ENCODE measurements around the gene APOD. TPM values are rescaled to one million over a fixed set of nuclear protein-coding genes. Genes with fewer than 3 reads are reported as not detected.
"Not testable (repeated sequence)": the region's sequence is repeated elsewhere in the genome, so short reads cannot be mapped to it uniquely, and the experiment has no call there.

The APOD gene
- total RNA-seq, 1 donor from 2014 or later, result 1.3 TPM

DNA sequence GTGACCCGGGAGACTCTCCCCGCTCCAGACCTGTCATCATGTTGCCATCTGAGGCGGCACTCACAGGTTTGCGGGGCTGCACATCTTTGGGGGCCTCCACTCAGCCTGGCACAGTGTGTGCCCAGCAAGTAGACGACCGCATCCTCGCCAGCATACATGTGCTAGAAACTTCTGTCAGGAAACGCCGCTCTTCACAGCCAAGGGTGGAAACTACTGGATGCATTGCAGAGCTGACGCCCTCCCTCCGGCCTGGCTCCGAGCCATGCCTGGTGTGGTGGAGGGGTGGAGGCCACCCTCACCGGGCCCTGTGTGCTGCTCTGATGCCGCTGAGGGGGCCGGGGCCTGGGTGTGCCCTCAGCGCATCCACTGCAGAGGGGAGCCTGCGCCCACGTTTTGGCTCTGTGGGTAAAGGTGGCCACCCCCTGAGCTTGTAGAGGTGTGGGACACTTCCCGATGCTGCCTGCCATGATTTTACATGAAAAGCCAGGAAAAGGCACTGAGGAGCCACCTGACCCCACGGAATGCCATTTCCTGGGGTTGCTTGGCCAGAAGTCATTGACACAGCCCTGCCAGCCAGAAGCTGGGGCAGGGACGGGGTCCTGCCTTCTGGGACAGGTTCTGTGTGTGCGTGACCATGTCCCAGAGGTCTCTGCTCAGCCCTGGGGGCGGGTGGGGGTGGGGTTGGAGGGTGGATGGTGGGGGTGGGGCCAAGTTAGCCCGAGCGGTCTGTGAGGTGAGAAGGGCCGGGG is 39.7 kb upstream of the APOD start:
- H3K4me3 Mint-ChIP-seq (ENCODE audit: low read depth); H3K9me3 Mint-ChIP-seq; H3K36me3 Mint-ChIP-seq (ENCODE audit: low read depth); H3K27me3 Mint-ChIP-seq (ENCODE audit: low read depth); intact Hi-C loops (cut with micrococcal nuclease); DNase-seq (ENCODE audit: low spot score): not testable (repeated sequence)
- Mint-ChIP-seq H3K4me1 (ENCODE audit: low read depth) (peaks cover 23% of the 10 kb centered on the region), H3K27ac (peak overlapping the region; percentile 26)

DNA sequence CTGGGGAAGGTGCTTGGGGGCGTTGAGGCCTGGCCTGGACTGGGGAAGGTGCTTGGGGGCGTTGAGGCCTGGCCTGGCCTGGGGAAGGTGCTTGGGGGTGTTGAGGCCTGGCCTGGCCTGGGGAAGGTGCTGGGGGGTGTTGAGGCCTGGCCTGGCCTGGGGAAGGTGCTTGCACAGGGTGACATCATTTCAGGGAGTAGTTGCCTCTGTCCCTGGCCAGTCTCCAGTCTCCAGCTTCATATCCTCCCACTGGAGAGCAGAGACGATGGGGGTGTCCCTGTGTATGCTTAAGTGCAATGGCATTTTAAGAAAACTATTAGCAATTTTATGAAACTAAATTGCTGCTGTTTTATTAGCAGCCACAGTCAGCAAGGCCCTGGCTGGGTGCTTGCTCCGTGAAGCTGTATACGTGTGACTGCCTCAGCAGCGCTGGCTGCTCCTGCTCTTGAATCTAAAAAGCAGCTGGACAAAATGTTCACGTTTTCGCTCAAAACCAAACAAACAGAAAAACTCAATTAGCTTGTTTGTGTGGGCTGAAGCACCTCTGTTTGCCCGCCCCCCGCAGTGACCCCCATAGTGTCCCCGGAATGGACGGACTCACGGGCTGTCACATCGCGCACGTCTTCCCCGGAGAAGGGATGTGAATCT is 38.9 kb upstream of the APOD start:
- H3K36me3 Mint-ChIP-seq (ENCODE audit: low read depth); H3K4me3 Mint-ChIP-seq (ENCODE audit: low read depth); intact Hi-C loops (cut with micrococcal nuclease); H3K9me3 Mint-ChIP-seq; H3K27me3 Mint-ChIP-seq (ENCODE audit: low read depth); DNase-seq (ENCODE audit: low spot score): not testable (repeated sequence)
- Mint-ChIP-seq H3K27ac (peak overlapping the region; percentile 49), H3K4me1 (ENCODE audit: low read depth) (peaks cover 21% of the 10 kb centered on the region)

DNA sequence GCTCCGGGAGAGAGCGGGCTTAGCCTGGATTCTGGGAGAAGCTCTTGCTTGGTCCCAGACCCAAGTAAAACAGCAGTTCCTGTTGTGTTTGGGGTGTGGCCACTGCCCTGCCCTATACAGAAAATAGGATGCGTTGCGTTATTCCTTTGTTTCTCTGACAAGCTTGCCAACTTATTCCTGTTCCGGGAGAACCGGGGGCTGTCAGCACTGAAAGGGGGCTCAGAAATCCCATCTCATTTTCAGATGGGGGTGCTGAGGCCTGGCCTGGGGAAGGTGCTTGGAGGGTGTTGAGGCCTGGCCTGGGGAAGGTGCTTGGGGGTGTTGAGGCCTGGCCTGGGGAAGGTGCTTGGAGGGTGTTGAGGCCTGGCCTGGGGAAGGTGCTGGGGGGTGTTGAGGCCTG is 38.3 kb upstream of the APOD start:
- H3K4me3 Mint-ChIP-seq (ENCODE audit: low read depth), result peak overlapping the region; percentile 35
- H3K27ac Mint-ChIP-seq, result peak overlapping the region; percentile 80
- H3K27me3 Mint-ChIP-seq (ENCODE audit: low read depth); DNase-seq (ENCODE audit: low spot score); intact Hi-C loops (cut with micrococcal nuclease); H3K9me3 Mint-ChIP-seq; H3K36me3 Mint-ChIP-seq (ENCODE audit: low read depth): not testable (repeated sequence)
- H3K4me1 Mint-ChIP-seq (ENCODE audit: low read depth), result peaks cover 16% of the 10 kb centered on the region

DNA sequence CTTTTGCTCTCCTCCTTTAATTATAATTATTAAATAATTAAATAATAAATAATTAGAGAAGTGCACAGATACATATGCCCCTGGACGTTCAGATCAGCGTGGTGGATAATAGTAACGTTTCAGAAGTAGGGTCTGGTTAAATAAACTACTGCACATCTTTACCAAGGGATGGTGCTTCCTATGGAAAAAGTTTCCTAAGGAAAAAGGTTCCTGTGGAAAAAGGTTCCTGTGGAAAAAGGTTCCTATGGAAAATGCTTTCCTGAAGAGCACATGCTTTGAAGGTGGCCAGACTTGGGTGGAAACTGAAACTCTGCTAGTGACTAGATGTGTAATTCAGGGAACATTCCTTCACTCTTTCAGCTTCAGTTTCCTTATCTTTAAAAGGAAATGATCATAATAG is 37.4 kb upstream of the APOD start:
- H3K9me3 Mint-ChIP-seq; H3K36me3 Mint-ChIP-seq (ENCODE audit: low read depth); H3K27me3 Mint-ChIP-seq (ENCODE audit: low read depth); H3K4me3 Mint-ChIP-seq (ENCODE audit: low read depth); H3K27ac Mint-ChIP-seq; intact Hi-C loops (cut with micrococcal nuclease); DNase-seq (ENCODE audit: low spot score): not testable (repeated sequence)
- peaks cover 15% of the 10 kb centered on the region for H3K4me1 Mint-ChIP-seq (ENCODE audit: low read depth)

DNA sequence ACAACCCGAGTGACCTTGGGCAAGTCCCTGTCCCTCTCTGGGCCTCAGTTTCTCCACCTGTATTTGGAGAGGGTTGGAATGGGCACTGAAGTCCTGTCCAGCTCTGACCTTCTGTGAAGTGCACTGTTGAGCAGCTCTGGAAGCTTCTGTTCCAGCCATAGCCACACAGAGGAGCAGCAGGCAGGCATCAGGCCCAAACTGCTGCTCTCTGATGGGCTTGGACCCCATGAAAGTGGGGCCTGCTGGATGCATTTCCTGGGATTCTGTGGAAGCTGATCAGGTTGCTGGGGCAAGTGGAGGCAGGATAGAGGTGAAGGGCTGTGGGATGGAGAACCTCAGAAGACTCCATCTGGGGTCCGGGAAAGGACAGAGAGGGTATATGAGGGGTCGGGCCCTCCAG is 36.7 kb upstream of the APOD start:
- H3K36me3 Mint-ChIP-seq (ENCODE audit: low read depth); H3K4me3 Mint-ChIP-seq (ENCODE audit: low read depth); H3K27me3 Mint-ChIP-seq (ENCODE audit: low read depth); DNase-seq (ENCODE audit: low spot score); H3K27ac Mint-ChIP-seq; H3K9me3 Mint-ChIP-seq; intact Hi-C loops (cut with micrococcal nuclease): not testable (repeated sequence)
- H3K4me1 Mint-ChIP-seq (ENCODE audit: low read depth), result peaks cover 15% of the 10 kb centered on the region

DNA sequence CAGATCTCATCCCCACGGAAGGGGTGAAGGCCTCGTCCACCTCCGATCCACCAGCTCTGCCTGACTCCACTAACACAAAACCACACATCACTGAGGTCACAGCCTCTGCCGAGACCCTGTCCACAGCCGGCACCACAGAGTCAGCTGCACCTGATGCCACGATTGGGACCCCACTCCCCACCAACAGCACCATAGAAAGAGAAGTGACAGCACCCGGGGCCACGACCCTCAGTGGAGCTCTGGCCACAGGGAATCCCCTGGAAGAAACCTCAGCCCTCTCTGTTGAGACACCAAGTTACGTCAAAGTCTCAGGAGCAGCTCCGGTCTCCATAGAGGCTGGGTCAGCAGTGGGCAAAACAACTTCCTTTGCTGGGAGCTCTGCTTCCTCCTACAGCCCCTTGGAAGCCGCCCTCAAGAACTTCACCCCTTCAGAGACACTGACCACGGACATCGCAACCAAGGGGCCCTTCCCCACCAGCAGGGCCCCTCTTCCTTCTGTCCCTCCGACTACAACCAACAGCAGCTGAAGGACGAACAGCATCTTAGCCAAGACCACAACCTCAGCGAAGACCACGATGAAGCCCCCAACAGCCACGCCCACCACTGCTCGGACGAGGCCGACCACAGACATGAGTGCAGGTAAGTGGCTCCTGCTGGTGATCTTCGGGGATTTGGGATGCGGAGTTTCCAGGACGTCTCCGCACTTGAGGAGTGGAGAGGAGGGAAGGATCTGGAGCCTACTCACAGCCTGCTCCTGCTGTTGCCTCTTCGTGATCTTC is 36.0 kb upstream of the APOD start:
- H3K9me3 Mint-ChIP-seq; H3K4me3 Mint-ChIP-seq (ENCODE audit: low read depth); DNase-seq (ENCODE audit: low spot score); H3K27me3 Mint-ChIP-seq (ENCODE audit: low read depth); intact Hi-C loops (cut with micrococcal nuclease); H3K36me3 Mint-ChIP-seq (ENCODE audit: low read depth): not testable (repeated sequence)
- peaks cover 17% of the 10 kb centered on the region for H3K4me1 Mint-ChIP-seq (ENCODE audit: low read depth)
- peak overlapping the region; percentile 3 for H3K27ac Mint-ChIP-seq

DNA sequence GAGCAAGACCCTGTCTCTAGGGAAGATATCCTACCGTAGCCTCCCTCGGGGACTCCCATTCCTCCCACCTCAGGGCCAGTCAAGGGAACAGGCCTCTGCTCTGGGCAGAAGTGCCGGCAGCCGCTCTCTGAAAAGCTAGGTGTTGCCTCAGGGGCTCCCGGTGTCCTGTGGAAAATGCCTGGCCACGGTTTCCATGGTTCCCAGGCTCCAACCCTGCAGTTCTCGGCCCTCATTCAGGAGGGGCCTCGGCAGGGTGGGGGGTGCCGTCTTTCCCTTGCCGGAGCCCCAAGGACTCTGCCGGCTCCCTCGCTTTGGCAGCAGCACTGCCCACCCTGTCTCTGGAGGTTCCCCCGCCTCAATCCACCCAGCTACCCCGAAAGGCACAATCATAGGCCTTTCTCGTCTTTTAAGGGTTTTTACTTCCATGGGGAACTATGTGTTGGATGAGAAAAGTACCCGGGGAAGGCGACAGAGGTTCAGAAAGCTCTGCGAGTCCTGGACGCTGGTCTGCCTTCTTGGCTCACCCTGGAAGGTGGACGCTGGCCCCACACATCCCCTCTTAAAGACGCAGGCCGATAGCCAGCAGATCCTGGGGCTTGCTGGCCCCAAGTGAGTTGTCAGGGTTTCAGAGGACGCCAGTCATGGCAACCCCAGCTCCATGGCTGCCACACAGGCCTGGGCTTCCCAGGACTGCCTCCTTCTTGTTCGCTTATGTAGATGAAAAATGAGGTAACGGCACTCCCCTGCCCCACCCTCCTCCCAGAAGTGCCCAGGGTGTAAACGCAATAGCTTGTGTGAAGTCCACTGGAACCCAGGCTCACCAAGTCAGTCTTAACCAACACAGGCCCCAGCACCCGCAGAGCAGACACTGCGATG is 34.3 kb upstream of the APOD start:
- not testable (repeated sequence) for H3K9me3 Mint-ChIP-seq; DNase-seq (ENCODE audit: low spot score); H3K27me3 Mint-ChIP-seq (ENCODE audit: low read depth); H3K36me3 Mint-ChIP-seq (ENCODE audit: low read depth); H3K27ac Mint-ChIP-seq; H3K4me3 Mint-ChIP-seq (ENCODE audit: low read depth)
- intact Hi-C loops (cut with micrococcal nuclease), result loop anchor here (2.0 kb wide), 1 partner anchor 101 kb away; no protein-coding TSS in a partner anchor
- H3K4me1 Mint-ChIP-seq (ENCODE audit: low read depth), result peaks cover 25% of the 10 kb centered on the region

DNA sequence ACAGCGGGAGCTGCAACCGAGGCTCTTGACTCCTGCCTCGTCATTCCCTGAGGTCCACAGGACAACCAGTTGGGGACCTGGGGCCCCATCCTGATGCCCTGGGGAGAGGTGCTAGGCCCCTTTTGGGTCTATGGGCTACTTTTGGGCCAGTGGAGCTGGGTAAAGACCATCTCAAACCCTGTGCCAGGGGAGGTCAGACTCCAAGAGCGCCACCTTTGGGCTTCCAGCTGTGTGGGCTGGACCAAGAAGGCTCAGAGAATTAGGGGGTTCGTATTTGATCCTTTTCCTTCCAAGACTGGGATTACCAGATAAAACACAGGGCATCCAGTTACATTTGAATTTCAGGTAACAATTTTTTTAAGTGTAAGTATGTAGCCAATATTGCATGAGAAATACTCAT is 33.4 kb upstream of the APOD start:
- H3K4me1 Mint-ChIP-seq (ENCODE audit: low read depth), result peaks cover 22% of the 10 kb centered on the region
- H3K27ac Mint-ChIP-seq; H3K9me3 Mint-ChIP-seq; DNase-seq (ENCODE audit: low spot score); H3K36me3 Mint-ChIP-seq (ENCODE audit: low read depth); H3K4me3 Mint-ChIP-seq (ENCODE audit: low read depth); H3K27me3 Mint-ChIP-seq (ENCODE audit: low read depth): not testable (repeated sequence)
- intact Hi-C loops (cut with micrococcal nuclease), result loop anchor here (2.0 kb wide), 1 partner anchor 102 kb away; no protein-coding TSS in a partner anchor

DNA sequence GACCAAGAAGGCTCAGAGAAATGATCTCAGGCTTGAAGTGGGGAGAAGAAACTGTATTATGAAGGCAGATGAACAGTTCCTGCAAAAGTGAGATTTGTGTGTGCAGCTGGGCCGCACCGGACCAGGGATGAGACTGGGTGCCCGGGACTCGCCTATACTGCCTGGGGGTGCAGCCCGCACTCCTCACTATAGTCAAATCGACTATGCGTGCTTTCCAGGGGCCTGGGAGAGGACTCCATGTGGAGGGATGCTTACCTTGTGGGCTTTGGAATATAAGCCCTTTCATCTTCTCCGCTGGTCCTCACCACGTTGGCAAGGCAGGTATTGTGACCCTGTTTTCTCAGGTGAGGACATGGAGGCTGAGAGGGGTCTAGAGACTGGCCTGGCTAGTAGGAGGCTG is 32.9 kb upstream of the APOD start:
- H3K9me3 Mint-ChIP-seq, result peaks cover 2% of the 10 kb centered on the region
- no peak overlapping the region for H3K27ac Mint-ChIP-seq
- peaks cover 2% of the 10 kb centered on the region for H3K36me3 Mint-ChIP-seq (ENCODE audit: low read depth)
- no peak overlapping the region for H3K4me3 Mint-ChIP-seq (ENCODE audit: low read depth)
- H3K4me1 Mint-ChIP-seq (ENCODE audit: low read depth), result peaks cover 18% of the 10 kb centered on the region
- no peaks in the 10 kb centered on the region for H3K27me3 Mint-ChIP-seq (ENCODE audit: low read depth)
- intact Hi-C loops (cut with micrococcal nuclease), result loop anchor here (2.0 kb wide), 1 partner anchor 102 kb away; no protein-coding TSS in a partner anchor
- DNase-seq (ENCODE audit: low spot score), result no peak

DNA sequence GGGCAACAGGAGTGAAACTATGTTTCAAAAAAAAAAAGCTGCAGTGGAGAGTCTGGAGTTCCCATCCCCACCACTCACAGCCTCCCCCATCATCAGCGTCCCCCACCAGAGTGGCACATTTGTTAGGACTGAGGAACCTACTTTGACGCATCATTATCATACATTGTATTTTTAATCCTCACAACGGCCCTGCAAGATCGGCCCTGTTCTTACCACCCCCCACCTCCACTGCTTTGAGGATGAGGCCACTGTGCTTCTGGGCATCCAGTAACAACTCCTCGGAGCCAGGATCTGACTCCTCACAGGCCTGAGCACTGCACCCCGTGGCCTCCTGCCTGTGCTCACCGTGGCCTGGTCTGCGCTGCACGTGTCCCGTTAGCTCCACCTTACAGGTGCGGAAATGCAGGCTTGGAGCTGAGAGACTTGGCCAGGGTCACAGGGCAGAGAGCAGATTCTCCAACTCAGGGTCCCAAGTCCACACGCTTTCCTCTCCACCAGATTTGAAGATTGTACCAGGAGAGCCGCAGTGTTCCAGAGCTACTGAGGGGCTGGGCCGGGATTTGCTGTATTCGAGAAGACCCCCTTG is 32.3 kb upstream of the APOD start:
- not testable (repeated sequence) for H3K4me3 Mint-ChIP-seq (ENCODE audit: low read depth); H3K27me3 Mint-ChIP-seq (ENCODE audit: low read depth); H3K36me3 Mint-ChIP-seq (ENCODE audit: low read depth); H3K9me3 Mint-ChIP-seq; DNase-seq (ENCODE audit: low spot score); H3K27ac Mint-ChIP-seq
- H3K4me1 Mint-ChIP-seq (ENCODE audit: low read depth), result peaks cover 13% of the 10 kb centered on the region
- intact Hi-C loops (cut with micrococcal nuclease), result loop anchor here (2.0 kb wide), 1 partner anchor 103 kb away; no protein-coding TSS in a partner anchor

DNA sequence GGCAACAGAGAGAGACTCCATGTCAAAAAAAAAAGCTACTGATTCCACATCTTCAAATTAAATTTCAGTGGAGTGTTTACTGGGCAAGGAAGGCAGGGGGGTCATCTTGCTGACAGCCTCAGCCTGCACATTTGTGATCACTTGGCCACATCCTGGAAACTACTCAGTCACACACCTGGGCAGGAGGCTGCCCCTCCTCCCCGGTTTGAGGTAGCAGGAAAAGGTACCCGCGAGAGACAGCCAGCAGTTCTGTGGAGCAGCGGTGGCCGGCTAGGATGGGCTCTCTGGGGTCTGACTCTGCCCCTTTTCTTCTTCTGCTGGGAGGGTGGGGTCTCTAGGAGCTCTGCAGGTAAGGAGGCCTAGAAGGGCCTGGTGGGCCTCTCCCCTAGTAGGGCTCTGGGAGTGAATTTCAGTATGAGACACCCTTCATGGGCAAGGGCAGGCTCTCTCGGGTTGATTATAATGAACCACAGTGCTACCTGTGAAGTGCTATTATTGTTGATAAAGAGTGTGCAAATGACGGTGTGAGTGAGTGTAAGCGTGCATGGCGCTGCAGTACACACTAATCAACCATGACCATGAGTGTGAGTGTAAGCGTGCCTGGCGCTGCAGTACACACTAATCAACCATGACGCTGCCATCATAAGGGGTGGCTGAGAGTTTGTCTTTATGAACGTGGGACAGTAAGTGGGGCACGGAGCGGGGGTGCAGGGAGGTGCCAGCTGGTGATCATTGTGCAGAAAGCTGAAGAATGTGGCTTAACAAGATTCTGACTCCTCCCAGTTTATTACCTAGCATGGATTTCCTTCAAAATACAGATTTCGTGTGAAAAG is 31.1 kb upstream of the APOD start:
- Mint-ChIP-seq H3K9me3 (peaks cover 19% of the 10 kb centered on the region), H3K4me1 (ENCODE audit: low read depth) (peaks cover 15% of the 10 kb centered on the region), H3K36me3 (ENCODE audit: low read depth) (peaks cover 10% of the 10 kb centered on the region)
- DNase-seq (ENCODE audit: low spot score); intact Hi-C loops (cut with micrococcal nuclease); H3K4me3 Mint-ChIP-seq (ENCODE audit: low read depth); H3K27ac Mint-ChIP-seq; H3K27me3 Mint-ChIP-seq (ENCODE audit: low read depth): not testable (repeated sequence)

Measured in activated T-helper 2 cell treated with anti-CD3 and anti-CD28 coated beads, Interferon-gamma antibody, Interleukin-2, Interleukin-4, amounts not matched to agents 10 μg/mL and 5 μg/mL and 100 μg/mL, durations not matched to agents 14 hours and 24 hours and 36 hours (primary cell).